ENCODE results near the gene ABCC1.

- TF ChIP-seq CTCF (optimal IDR thresholded peaks at IDR 0.05 in 1 of 3, IDR thresholded peaks at IDR 0.05 in 1 of 3, conservative IDR thresholded peaks at IDR 0.05 in 1 of 3; ENCODE audit: extremely low read depth in 1 of 3, insufficient read depth in 2 of 3, low read length in 3 of 3) (no peak), EZH2 (IDR thresholded peaks at IDR 0.05; ENCODE audit: low read length) (no peak)
Observed at GRCh38 chr16:15970202-15970601, 20.8 kb downstream of the ABCC1 start.
